GM23248 (cell line): ENCODE results near the gene PCBP3. TPM values are rescaled to one million over a fixed set of nuclear protein-coding genes. Genes with fewer than 3 reads are reported as not detected.

ENCODE experiments used
- DNase-seq: peaks from one replicate; pipeline ENCODE4 v3.0.0-alpha.2; 2015
- H2AFZ ChIP-seq: fragments of 200-600 bp; sonication (generic); 2 replicates; pipeline ENCODE4 v1.6.1; 2016; ENCODE audit warnings: antibody characterized with exemption
- H3F3A ChIP-seq: fragments of 200-600 bp; sonication (generic); 2 replicates; pipeline ENCODE4 v1.6.1; 2016; ENCODE audit warnings: mild to moderate bottlenecking, antibody characterized with exemption, mixed run types; ENCODE audit not compliant: insufficient read depth
- H3K27ac ChIP-seq: fragments of 200-600 bp; sonication (generic); 2 replicates; pipeline ENCODE4 v1.5.1; 2016; ENCODE audit warnings: mild to moderate bottlenecking
- H3K27me3 ChIP-seq: fragments of 200-600 bp; sonication (generic); replicated peaks from 2 replicates; pipeline ENCODE4 v1.6.1; 2016; ENCODE audit warnings: mild to moderate bottlenecking; ENCODE audit not compliant: insufficient read depth
- H3K36me3 ChIP-seq: fragments of 200-600 bp; sonication (generic); 2 replicates; pipeline ENCODE4 v1.6.1; 2016; ENCODE audit warnings: low read depth, mild to moderate bottlenecking
- H3K4me1 ChIP-seq: fragments of 200-600 bp; sonication (generic); 2 replicates; pipeline ENCODE4 v1.6.1; 2016; ENCODE audit warnings: mild to moderate bottlenecking; ENCODE audit not compliant: insufficient read depth
- H3K4me2 ChIP-seq: fragments of 200-600 bp; sonication (generic); one replicate; pipeline ENCODE4 v1.6.1; 2016; ENCODE audit warnings: mild to moderate bottlenecking; ENCODE audit not compliant: unreplicated experiment
- H3K4me3 ChIP-seq: fragments of 200-600 bp; sonication (generic); 2 replicates; pipeline ENCODE4 v1.5.1; 2016; ENCODE audit warnings: mild to moderate bottlenecking
- H3K79me2 ChIP-seq: fragments of 200-600 bp; sonication (generic); 2 replicates; pipeline ENCODE4 v1.6.1; 2016; ENCODE audit warnings: mild to moderate bottlenecking; ENCODE audit not compliant: insufficient read depth
- H3K9ac ChIP-seq: fragments of 200-600 bp; sonication (generic); 2 replicates; pipeline ENCODE4 v1.6.1; 2016; ENCODE audit warnings: mild to moderate bottlenecking
- H3K9me2 ChIP-seq: fragments of 200-600 bp; sonication (generic); 2 replicates; pipeline ENCODE4 v1.6.1; 2016; ENCODE audit warnings: mixed run types, mild to moderate bottlenecking, moderate library complexity; ENCODE audit not compliant: insufficient read depth
- H3K9me3 ChIP-seq: fragments of 200-600 bp; sonication (generic); one replicate; pipeline ENCODE4 v1.6.1; 2017; ENCODE audit warnings: low read depth
- H4K20me1 ChIP-seq: fragments of 200-600 bp; sonication (generic); 2 replicates; pipeline ENCODE4 v1.6.0; 2016; ENCODE audit not compliant: insufficient read depth
- EZH2 ChIP-seq: fragments of 200-600 bp; sonication (generic); IDR thresholded peaks from 2 replicates; pipeline ENCODE4 v1.6.1; 2018; ENCODE audit warnings: antibody characterized with exemption, mild to moderate bottlenecking; ENCODE audit not compliant: insufficient read depth, poor library complexity, severe bottlenecking
- EZH2phosphoT487 ChIP-seq: fragments of 200-600 bp; sonication (generic); IDR thresholded peaks from 2 replicates; pipeline ENCODE4 v1.6.1; 2018; ENCODE audit warnings: antibody characterized with exemption, moderate library complexity, mild to moderate bottlenecking, low read depth; ENCODE audit not compliant: insufficient read depth
- WGBS, 2 experiments: methylation state at CpG; one replicate each; pipeline ENCODE4 v1.1.6; 2015 to 2017; ENCODE audit warnings: low lambda C conversion rate in 2 of 2, low coverage in 1 of 2; ENCODE audit errors: missing lambda C conversion rate in 2 of 2; 5-methylcytosine and 5-hydroxymethylcytosine counted together
- in situ Hi-C: fragments of 300-500 bp; cut with MboI; formaldehyde crosslinking; loops from 2 replicates; pipeline ENCODE4 v1.15.0; 2020
- polyA plus RNA-seq: library from polyadenylated mRNA; unstranded; fragments of >200 nt; fragmentation: Nextera tagmentation; extraction: Ambion mirVana; gene quantifications from 2 replicates; pipeline ENCODE4 v1.2.1, GENCODE V29; 2016
- total RNA-seq: library from RNA; depleted of rRNA; stranded (reverse); fragments of >200 nt; shearing (Covaris generic); gene quantifications from 2 replicates; pipeline ENCODE4 v1.2.3, GENCODE V29; 2014

PCBP3 gene
- total and polyA plus RNA-seq, 2 experiments from 2014 or later, result 0.32 to 1.3 TPM

GRCh38 chr21:45845770-45846090, 202.2 kb downstream of the PCBP3 start:
- H3K36me3 ChIP-seq, result no peaks in the 10 kb centered on the region
- H3K27ac ChIP-seq, result no peak overlapping the region
- 0 out of 2 replicates have a peak, but pooled peaks cover 2% of the 10 kb centered on the region for H3K4me1 ChIP-seq
- H3K4me3 ChIP-seq, result no peak overlapping the region
- TF ChIP-seq EZH2 (no peak), EZH2phosphoT487 (no peak)
- no peaks in the 10 kb centered on the region for H4K20me1 ChIP-seq
- no peaks in the 10 kb centered on the region for H3F3A ChIP-seq
- in situ Hi-C loops, result loop anchor here (25.0 kb wide), 1 partner anchor 558 kb away; the partner anchor contains the start of gene POFUT2
- no peaks in the 10 kb centered on the region for H3K27me3 ChIP-seq
- no peak overlapping the region for H2AFZ ChIP-seq
- H3K79me2 ChIP-seq, result no peaks in the 10 kb centered on the region
- H3K9me3 ChIP-seq, result no peaks in the 10 kb centered on the region
- no peak overlapping the region for H3K9ac ChIP-seq
- no peak overlapping the region for H3K4me2 ChIP-seq
- DNase-seq, result no peak
- no peaks in the 10 kb centered on the region for H3K9me2 ChIP-seq
- 30 to 44% methylated on average over 3 of the region's 3 CpGs for WGBS, 2 experiments

DNA sequence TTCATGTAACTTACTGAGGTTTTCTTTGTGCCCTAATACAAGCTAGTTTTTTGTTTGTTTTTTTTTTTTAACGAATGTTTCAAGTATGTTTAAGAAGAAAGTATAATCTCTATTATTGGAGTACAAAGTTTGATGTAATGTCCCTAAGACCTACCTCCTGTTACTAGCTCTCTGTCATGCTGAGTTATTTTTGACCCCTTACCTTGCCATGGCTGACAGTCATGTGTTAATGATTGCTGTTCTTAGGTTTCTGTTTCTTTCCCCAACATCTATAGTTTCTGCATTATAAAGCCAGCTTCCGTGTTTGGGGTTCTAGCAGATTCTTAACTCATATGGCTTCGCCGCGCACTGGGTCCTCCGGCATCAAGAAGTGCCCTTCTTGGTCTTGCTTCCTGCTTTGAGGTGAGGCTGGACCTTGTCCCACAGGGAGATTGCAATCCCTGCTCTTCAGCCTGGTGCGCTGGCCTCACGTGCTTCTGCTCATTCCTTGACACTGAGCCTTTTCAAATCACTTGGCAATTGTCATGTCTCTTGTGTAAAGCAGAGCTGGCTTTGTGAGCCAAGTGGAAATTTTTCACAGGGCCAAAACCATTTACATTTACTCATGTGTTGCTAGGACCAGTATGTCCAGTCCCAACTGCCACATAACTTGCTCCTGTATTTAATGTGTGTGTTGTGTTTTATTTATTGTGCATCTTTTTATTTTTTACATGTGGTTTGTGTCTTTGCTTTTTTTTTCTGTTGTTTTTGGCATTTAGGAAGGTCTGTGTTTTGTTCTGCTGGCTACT, 203.0 kb downstream of the PCBP3 start:
- Histone ChIP-seq H3F3A (no peaks in the 10 kb centered on the region), H3K4me3 (no peak overlapping the region), H3K36me3 (no peaks in the 10 kb centered on the region), H3K27me3 (no peaks in the 10 kb centered on the region; the same call in 1 of the 2 replicates), H3K9me3 (no peaks in the 10 kb centered on the region), H3K4me1 (0 out of 2 replicates have a peak, but pooled peaks cover 2% of the 10 kb centered on the region), H3K79me2 (no peaks in the 10 kb centered on the region), H3K9me2 (no peaks in the 10 kb centered on the region), H3K9ac (no peak overlapping the region), H4K20me1 (no peaks in the 10 kb centered on the region), H2AFZ (no peak overlapping the region), H3K4me2 (no peak overlapping the region), H3K27ac (no peak overlapping the region)
- TF ChIP-seq EZH2phosphoT487, result no peak
- TF ChIP-seq EZH2, result no peak
- in situ Hi-C loops, result loop anchor here (25.0 kb wide), 1 partner anchor 559 kb away; the partner anchor contains the start of gene POFUT2
- 81 to 87% methylated on average over 8 of the region's 8 CpGs for WGBS, 2 experiments
- DNase-seq, result peak; percentile 43

- in situ Hi-C loops, result loop anchor here (25.0 kb wide), 1 partner anchor 561 kb away; the partner anchor contains the start of gene POFUT2
- TF ChIP-seq EZH2 (no peak), EZH2phosphoT487 (no peak)
- Histone ChIP-seq H3K27me3 (no peaks in the 10 kb centered on the region; the same call in 1 of the 2 replicates), H3K9me3 (no peaks in the 10 kb centered on the region), H4K20me1 (no peaks in the 10 kb centered on the region), H3K4me1 (0 out of 2 replicates have a peak, but pooled peaks cover 2% of the 10 kb centered on the region), H3K9ac (no peak overlapping the region), H3K79me2 (no peaks in the 10 kb centered on the region), H3K9me2 (no peaks in the 10 kb centered on the region), H3K27ac (no peak overlapping the region), H3K4me2 (no peak overlapping the region), H3K36me3 (no peaks in the 10 kb centered on the region), H3K4me3 (no peak overlapping the region), H3F3A (no peaks in the 10 kb centered on the region), H2AFZ (no peak overlapping the region)
- WGBS, 2 experiments, result 83 to 93% methylated on average over 10 of the region's 10 CpGs
- peak; percentile 7 for DNase-seq
Observed at GRCh38 chr21:45847870-45848269, 204.3 kb downstream of the PCBP3 start.

DNA sequence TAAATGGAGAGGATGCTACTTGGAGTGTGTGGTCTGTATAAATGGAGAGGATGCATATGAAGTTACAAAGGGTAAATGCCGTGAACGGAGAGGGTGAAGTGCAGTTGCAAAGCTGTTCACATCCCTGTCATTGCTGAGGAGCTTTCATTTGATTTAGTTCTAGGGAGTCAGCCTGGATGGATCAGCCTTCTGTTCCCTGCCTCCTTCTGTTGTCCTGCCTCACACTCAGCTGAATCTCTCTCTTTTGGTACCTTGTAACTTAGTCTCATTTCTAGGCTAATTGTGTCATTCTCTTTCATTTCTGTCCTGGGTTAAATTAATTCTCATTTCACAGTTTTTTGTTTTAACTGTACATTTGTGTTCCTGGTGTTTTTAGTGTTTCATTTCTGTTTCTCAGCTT, 204.8 kb downstream of the PCBP3 start:
- Histone ChIP-seq H3K4me1 (0 out of 2 replicates have a peak, but pooled peaks cover 2% of the 10 kb centered on the region), H3K9me2 (no peaks in the 10 kb centered on the region), H4K20me1 (no peaks in the 10 kb centered on the region), H2AFZ (no peak overlapping the region), H3F3A (no peaks in the 10 kb centered on the region), H3K9ac (no peak overlapping the region), H3K27ac (no peak overlapping the region), H3K27me3 (no peaks in the 10 kb centered on the region; the same call in 1 of the 2 replicates), H3K4me3 (no peak overlapping the region), H3K9me3 (no peaks in the 10 kb centered on the region), H3K4me2 (no peak overlapping the region), H3K79me2 (no peaks in the 10 kb centered on the region), H3K36me3 (no peaks in the 10 kb centered on the region)
- in situ Hi-C loops, result loop anchor here (25.0 kb wide), 1 partner anchor 561 kb away; the partner anchor contains the start of gene POFUT2
- 89 to 100% methylated on average over 2 of the region's 2 CpGs for WGBS, 2 experiments
- TF ChIP-seq EZH2 (no peak), EZH2phosphoT487 (no peak)
- DNase-seq, result no peak
